ENCODE data around the gene BRI3. TPM values are rescaled to one million over a fixed set of nuclear protein-coding genes. Genes with fewer than 3 reads are reported as not detected.

BRI3 gene
- total and polyA plus RNA-seq, 2 of the 13 experiments (the other 11 are each of a cell fraction or from before 2014, with no cell fraction given): 54.0 to 103 TPM

DNA sequence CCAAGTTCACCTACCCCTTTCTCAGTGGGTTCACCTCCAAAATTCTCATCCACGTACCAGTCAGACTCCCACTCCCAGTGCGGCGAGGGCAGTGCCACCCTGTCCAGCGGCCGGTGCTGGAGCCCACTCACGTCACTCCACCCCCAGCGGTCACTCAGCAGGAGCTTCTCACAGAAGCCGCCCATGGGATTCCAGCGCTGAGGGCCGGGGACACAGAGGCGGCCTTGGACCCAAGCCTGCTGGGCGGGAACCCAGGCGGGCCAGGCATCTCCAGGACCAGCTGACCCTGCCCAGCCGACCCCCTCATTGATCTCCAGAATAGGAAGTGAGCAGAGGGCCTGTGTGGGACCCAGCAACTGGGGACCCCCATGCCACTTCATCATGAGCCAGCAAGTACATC lies 36.6 kb upstream of the BRI3 start:
- no peaks in the 10 kb centered on the region for H3K36me3 ChIP-seq (replicated peaks in 1 of 2; ENCODE audit: control insufficient read depth in 1 of 2, insufficient read depth in 2 of 2, low read length in 2 of 2)
- no peaks in the 10 kb centered on the region for H3K9me3 ChIP-seq (ENCODE audit: low read length)
- no peaks in the 10 kb centered on the region for H4K20me1 ChIP-seq (ENCODE audit: insufficient read depth, low read length)
- DNase-seq (ENCODE audit: low spot score) (no peak), FAIRE-seq (no peak), ATAC-seq (no peak)
- H3K9ac ChIP-seq (ENCODE audit: insufficient read depth, low read depth, low read length): no peak overlapping the region
- WGBS (ENCODE audit: low lambda C conversion rate): 92% methylated on average over 12 of the region's 14 CpGs
- no peaks in the 10 kb centered on the region for H3K79me2 ChIP-seq (ENCODE audit: insufficient read depth, low read length)
- no peak overlapping the region for H3K4me3 ChIP-seq (replicated peaks in 1 of 3; ENCODE audit: insufficient read depth in 1 of 3, low read depth in 2 of 3, low read length in 3 of 3)
- POLR2A ChIA-PET: no interaction called here
- in situ Hi-C loops (cut with HindIII; ENCODE audit: extremely low pct_ligation_motif_present, low pct_unique_long_range_greater_than_20kb): loop anchor here (5.0 kb wide), 1 partner anchor 228 kb away; no protein-coding TSS in a partner anchor
- CTCF ChIA-PET (ENCODE audit: low intra/inter-chr PET ratio, low total read pairs): no interaction called here
- no peaks in the 10 kb centered on the region; the same call in none of the 2 replicates for H3K4me1 ChIP-seq (ENCODE audit: insufficient read depth, low read length)
- H3K4me2 ChIP-seq (ENCODE audit: low read depth, low read length): no peak overlapping the region
- intact Hi-C loops (cut with micrococcal nuclease; ENCODE audit: unreplicated experiment): no loop called here
- no peak overlapping the region for H2AFZ ChIP-seq (ENCODE audit: low read length)
- no peaks in the 10 kb centered on the region for H3K27me3 ChIP-seq (ENCODE audit: control insufficient read depth in 1 of 2, insufficient read depth in 2 of 2, low read length in 2 of 2)
- no peak overlapping the region for H3K27ac ChIP-seq (ENCODE audit: extremely low read length, insufficient read depth, low read length)
- TF ChIP-seq POLR2AphosphoS2 (IDR thresholded peaks at IDR 0.05; ENCODE audit: low read depth, low read length) (no peak), MAX (IDR thresholded peaks at IDR 0.05) (no peak), EEA1 (CRISPR knock-in tag; IDR thresholded peaks at IDR 0.05; ENCODE audit: borderline replicate concordance) (no peak), SIN3B (IDR thresholded peaks at IDR 0.05; ENCODE audit: low read length) (no peak), ZNF652 (CRISPR knock-in tag; IDR thresholded peaks at IDR 0.05; ENCODE audit: borderline replicate concordance, low read depth) (no peak), ZNF552 (CRISPR knock-in tag; IDR thresholded peaks at IDR 0.05; ENCODE audit: borderline replicate concordance) (no peak), ZFAT (CRISPR knock-in tag; conservative IDR thresholded peaks at IDR 0.05) (no peak), ZEB1 (IDR thresholded peaks at IDR 0.05; ENCODE audit: insufficient replicate concordance, low read depth) (no peak), RBFOX2 (IDR thresholded peaks at IDR 0.05; ENCODE audit: low read depth, low read length) (no peak), ZNF850 (CRISPR knock-in tag; conservative IDR thresholded peaks at IDR 0.05) (no peak)
- TF ChIP-seq, protein P1, sequence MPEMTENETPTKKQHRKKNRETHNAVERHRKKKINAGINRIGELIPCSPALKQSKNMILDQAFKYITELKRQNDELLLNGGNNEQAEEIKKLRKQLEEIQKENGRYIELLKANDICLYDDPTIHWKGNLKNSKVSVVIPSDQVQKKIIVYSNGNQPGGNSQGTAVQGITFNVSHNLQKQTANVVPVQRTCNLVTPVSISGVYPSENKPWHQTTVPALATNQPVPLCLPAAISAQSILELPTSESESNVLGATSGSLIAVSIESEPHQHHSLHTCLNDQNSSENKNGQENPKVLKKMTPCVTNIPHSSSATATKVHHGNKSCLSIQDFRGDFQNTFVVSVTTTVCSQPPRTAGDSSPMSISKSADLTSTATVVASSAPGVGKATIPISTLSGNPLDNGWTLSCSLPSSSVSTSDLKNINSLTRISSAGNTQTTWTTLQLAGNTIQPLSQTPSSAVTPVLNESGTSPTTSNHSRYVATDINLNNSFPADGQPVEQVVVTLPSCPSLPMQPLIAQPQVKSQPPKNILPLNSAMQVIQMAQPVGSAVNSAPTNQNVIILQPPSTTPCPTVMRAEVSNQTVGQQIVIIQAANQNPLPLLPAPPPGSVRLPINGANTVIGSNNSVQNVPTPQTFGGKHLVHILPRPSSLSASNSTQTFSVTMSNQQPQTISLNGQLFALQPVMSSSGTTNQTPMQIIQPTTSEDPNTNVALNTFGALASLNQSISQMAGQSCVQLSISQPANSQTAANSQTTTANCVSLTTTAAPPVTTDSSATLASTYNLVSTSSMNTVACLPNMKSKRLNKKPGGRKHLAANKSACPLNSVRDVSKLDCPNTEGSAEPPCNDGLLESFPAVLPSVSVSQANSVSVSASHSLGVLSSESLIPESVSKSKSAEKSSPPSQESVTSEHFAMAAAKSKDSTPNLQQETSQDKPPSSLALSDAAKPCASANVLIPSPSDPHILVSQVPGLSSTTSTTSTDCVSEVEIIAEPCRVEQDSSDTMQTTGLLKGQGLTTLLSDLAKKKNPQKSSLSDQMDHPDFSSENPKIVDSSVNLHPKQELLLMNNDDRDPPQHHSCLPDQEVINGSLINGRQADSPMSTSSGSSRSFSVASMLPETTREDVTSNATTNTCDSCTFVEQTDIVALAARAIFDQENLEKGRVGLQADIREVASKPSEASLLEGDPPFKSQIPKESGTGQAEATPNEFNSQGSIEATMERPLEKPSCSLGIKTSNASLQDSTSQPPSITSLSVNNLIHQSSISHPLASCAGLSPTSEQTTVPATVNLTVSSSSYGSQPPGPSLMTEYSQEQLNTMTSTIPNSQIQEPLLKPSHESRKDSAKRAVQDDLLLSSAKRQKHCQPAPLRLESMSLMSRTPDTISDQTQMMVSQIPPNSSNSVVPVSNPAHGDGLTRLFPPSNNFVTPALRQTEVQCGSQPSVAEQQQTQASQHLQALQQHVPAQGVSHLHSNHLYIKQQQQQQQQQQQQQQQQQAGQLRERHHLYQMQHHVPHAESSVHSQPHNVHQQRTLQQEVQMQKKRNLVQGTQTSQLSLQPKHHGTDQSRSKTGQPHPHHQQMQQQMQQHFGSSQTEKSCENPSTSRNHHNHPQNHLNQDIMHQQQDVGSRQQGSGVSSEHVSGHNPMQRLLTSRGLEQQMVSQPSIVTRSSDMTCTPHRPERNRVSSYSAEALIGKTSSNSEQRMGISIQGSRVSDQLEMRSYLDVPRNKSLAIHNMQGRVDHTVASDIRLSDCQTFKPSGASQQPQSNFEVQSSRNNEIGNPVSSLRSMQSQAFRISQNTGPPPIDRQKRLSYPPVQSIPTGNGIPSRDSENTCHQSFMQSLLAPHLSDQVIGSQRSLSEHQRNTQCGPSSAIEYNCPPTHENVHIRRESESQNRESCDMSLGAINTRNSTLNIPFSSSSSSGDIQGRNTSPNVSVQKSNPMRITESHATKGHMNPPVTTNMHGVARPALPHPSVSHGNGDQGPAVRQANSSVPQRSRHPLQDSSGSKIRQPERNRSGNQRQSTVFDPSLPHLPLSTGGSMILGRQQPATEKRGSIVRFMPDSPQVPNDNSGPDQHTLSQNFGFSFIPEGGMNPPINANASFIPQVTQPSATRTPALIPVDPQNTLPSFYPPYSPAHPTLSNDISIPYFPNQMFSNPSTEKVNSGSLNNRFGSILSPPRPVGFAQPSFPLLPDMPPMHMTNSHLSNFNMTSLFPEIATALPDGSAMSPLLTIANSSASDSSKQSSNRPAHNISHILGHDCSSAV (CRISPR knock-in tag; IDR thresholded peaks at IDR 0.05; ENCODE audit: borderline replicate concordance): no peak
- TF ChIP-seq, protein P2, sequence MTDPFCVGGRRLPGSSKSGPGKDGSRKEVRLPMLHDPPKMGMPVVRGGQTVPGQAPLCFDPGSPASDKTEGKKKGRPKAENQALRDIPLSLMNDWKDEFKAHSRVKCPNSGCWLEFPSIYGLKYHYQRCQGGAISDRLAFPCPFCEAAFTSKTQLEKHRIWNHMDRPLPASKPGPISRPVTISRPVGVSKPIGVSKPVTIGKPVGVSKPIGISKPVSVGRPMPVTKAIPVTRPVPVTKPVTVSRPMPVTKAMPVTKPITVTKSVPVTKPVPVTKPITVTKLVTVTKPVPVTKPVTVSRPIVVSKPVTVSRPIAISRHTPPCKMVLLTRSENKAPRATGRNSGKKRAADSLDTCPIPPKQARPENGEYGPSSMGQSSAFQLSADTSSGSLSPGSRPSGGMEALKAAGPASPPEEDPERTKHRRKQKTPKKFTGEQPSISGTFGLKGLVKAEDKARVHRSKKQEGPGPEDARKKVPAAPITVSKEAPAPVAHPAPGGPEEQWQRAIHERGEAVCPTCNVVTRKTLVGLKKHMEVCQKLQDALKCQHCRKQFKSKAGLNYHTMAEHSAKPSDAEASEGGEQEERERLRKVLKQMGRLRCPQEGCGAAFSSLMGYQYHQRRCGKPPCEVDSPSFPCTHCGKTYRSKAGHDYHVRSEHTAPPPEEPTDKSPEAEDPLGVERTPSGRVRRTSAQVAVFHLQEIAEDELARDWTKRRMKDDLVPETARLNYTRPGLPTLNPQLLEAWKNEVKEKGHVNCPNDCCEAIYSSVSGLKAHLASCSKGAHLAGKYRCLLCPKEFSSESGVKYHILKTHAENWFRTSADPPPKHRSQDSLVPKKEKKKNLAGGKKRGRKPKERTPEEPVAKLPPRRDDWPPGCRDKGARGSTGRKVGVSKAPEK (CRISPR knock-in tag; IDR thresholded peaks at IDR 0.05; ENCODE audit: borderline replicate concordance): no peak
- no TSS peak for BruUV-seq (replicated peaks)
